GM12874 (cell line): ENCODE results near the gene PGS1.

ENCODE experiments used
- TF ChIP-seq, protein P1 (sequence below): IDR thresholded peaks from 2 replicates; pipeline ENCODE4 v1.5.1; 2011; ENCODE audit warnings: low read depth, mild to moderate bottlenecking, control low read depth, low read length, moderate library complexity; ENCODE audit not compliant: insufficient read depth

Gene PGS1

DNA sequence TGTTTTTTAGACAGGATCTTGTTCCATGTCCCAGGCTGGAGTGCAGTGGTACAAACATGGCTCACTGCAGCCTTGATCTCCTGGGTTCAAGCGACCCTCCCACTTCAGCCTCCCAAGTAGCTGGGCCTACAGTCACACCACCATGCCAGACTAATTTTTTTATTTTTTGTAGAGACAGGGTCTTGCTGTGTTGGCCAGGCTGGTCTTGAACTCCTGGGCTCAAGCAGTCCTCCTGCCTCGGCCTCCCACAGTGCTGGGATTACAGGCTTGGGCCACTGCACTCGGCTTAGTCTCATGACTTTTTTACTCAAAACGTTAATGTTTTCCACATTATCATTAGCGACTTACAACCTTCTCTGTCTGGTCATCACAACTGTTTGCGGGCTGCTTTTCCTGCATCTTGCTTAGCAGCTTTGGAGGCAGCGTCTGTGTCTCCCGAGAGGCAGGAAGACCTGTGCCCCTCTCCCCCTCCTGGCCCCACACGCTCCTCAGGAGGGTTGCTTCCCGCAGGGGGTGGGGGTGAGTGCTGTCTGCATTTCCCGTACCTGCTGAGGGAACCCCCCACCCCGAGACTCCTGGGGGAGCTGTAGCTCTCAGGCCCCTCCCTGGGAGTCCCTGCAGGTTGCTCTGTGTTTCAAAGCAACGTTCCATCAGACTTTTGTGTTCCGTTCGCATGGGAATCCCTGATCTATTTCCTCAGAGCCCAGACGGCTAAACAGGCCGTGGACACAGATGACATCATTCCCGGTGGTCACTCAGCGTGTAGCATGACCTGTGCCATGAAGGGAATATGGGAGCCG is 52.6 kb downstream of the PGS1 start:
- TF ChIP-seq, protein P1, sequence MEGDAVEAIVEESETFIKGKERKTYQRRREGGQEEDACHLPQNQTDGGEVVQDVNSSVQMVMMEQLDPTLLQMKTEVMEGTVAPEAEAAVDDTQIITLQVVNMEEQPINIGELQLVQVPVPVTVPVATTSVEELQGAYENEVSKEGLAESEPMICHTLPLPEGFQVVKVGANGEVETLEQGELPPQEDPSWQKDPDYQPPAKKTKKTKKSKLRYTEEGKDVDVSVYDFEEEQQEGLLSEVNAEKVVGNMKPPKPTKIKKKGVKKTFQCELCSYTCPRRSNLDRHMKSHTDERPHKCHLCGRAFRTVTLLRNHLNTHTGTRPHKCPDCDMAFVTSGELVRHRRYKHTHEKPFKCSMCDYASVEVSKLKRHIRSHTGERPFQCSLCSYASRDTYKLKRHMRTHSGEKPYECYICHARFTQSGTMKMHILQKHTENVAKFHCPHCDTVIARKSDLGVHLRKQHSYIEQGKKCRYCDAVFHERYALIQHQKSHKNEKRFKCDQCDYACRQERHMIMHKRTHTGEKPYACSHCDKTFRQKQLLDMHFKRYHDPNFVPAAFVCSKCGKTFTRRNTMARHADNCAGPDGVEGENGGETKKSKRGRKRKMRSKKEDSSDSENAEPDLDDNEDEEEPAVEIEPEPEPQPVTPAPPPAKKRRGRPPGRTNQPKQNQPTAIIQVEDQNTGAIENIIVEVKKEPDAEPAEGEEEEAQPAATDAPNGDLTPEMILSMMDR, result no peak

DNA sequence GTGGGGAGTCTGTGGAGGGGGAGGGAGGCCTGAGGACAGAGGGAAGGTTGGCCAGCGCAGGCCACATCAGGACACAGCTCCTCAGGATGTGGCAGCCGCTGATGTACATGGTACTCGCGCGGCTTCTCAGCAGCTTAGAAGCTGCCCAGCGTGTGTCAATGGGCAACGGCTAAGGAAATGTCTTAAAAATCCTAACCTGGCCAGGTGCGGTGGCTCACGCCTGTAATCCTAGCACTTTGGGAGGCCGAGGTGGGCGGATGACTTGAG is 53.2 kb downstream of the PGS1 start:
- TF ChIP-seq, protein P1, result no peak

DNA sequence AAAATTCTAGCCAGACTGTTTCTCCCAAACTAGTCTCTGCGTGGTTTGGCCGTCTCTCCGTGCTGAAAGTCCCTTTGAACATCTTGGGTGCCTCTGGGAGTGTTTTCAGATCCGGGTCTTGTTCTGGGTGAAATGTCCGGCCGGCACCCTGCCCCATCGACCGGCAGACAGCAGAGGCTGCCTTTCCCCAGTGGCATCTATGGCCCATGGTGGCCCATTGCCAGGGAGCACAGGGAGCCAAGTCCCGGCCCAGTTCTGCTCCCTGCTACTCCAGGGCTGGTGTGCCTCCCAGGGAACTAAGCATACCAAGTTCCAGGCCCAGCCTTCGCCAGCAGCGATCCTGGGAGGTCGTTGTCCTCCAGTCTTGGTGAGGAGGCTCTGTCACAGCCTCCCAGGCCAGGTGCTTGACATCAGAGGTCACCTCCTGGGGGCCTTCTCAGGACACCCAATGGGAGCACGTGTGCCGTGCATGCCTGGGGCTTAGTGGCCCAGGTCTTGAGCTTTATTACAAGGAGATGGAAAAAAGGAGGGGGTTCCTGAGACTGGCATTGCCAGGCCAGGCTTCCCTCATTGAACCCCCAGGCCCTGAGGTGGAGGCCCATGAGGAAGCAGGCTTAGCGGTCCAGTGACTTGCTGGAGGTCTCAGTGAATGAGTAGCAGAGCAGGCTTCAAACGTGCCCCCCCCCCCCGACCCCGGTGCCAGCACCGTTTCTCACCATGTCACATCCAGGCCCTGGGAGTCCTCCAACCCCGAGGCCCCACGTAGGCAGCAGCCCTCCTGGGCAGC is 54.0 kb downstream of the PGS1 start:
- TF ChIP-seq, protein P1, result no peak

DNA sequence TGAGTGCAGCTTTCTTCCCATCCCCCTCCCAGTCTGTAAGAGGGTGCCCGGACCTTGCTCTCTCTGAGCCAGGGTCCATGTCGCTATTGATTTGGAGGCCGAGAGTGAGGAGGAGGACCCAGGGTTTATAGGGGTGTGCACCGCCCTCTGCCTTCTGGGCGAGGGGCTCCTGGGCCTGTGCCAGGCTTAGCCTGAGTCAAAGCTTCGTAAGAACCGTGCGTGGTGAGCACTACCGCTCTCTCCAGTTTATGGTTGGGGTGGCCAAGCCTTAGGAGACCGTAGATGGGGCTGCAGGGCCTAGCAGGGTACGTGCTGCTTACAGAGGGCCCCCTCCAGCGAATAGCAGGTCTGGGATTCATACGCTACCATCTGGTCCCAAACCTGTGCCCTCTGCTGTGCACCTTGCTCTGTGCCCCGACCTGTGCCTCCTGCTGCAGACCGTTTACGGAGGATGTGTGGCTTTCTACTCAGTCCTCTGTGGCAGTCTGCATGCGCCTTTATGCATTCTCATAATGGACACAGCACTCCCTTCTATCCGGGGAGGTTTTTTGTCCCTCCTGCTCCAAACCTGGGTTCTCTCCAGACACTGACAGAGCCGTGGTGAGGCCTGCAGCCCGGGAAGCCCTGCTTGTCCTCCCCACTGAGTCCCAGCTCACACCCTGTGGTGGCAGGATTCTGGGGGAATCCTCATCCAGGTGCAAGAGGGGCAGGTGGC is 54.7 kb downstream of the PGS1 start:
- TF ChIP-seq, protein P1, result no peak

DNA sequence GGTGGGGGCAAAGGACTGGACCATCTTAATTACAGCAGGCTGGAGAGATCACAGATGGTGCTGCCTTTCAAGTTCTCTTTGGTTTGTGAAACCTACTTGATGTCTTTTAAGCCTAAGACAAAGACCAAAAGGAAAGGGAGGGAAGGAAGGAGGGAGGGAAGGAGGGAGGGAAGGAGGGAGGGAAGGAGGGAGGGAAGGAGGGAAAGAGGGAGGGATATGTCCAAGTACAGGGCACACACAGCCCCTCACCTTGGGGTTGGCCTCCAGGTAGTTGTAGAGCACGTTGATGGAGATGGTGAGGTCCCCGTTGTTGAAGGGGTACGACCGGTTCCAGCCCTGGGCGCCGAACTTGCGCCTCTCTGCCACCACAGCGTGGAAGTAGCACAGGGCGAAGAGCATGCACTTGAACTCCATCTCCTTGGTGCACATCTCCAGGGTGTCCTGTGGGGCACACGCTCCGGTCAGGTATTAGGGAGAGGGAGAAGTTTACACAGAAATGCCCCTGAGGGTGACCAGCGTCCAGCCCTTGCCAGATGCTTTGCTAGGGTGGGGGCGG is 55.4 kb downstream of the PGS1 start:
- TF ChIP-seq, protein P1, result no peak

DNA sequence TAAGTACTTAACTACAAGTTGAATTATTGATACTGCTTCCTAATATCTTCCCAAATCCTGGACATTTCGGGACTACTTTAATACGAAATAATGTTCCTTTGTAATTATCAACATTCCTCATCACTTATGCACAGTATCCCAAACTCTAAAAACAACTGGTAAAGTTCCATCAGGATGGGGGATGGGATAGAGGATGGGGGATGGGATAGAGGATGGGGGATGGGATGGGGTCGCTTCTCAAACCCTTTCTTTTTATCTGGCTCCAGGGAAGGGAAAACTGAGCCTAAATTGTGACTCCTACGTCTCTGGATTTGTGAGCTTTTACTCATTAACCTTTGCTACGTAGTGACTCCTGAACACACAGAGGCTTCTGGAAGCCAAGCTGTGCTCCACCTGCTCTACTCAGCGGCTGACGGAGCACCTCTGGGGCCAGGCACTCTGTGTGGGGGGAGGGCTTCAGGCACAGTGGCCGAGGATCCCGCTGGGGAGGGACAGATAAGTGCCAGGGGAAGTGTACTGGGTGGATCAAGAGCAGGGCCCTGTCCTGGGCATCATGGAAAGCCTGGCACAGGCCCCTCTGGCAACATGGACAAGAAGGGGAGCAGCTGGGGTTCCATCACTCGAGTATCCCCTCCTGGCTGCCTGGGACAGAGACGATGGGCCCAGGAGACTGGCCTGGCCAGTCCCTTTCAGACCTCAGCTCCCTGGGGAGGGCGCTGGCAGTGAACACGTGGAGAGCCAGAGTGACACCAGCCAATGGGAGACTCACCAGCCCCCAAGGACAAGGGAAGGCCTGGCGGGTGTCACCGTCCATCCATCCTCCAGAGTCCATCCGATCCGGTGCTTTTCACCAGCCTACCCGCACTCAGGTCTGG is 56.2 kb downstream of the PGS1 start:
- TF ChIP-seq, protein P1, result no peak
